Epithelial cell of proximal tubule (primary cell): ENCODE data around the gene DICER1. TPM values are rescaled to one million over a fixed set of nuclear protein-coding genes. Genes with fewer than 3 reads are reported as not detected.

Experiments used
- DNase-seq: peaks from one replicate; pipeline ENCODE4 v3.0.0-alpha.2; 2011; ENCODE audit warnings: low read depth
- H3K4me3 ChIP-seq: 2 replicates; pipeline ENCODE4 v1.5.1; 2011; ENCODE audit warnings: low read depth, mild to moderate bottlenecking, low read length
- total RNA-seq: library from RNA; depleted of rRNA; stranded (reverse); fragments of >200 nt; gene quantifications from 2 replicates; pipeline ENCODE4 v1.2.3, GENCODE V29; 2015
- TF ChIP-seq, protein P1 (sequence below): conservative IDR thresholded peaks from 2 replicates; pipeline ENCODE4 v1.5.1; 2012; ENCODE audit warnings: low read depth, mild to moderate bottlenecking, low read length

DICER1 gene
- total RNA-seq, 1 donor from 2014 or later: 27.4 TPM

DNA sequence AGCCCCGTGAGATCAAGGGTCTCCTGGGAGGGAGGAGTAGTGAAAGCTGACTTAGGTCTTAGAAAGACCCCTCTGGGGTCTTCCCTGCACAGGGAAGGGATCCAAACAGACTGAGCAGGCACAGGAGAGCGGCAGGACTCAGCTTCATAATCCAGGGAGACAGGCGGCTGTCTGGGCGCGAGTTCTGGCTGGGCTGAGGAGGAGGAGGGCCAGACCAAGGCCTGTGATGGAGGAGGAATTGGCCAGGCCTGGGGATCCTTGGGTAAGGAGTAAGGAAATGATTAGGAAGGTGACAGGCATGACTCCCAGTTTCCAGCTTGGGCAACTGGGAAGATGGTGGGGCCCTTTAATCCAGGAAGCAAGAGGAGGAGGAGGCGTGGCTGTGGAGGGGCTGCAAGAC, 93.1 kb downstream of the DICER1 start:
- TF ChIP-seq, protein P1, sequence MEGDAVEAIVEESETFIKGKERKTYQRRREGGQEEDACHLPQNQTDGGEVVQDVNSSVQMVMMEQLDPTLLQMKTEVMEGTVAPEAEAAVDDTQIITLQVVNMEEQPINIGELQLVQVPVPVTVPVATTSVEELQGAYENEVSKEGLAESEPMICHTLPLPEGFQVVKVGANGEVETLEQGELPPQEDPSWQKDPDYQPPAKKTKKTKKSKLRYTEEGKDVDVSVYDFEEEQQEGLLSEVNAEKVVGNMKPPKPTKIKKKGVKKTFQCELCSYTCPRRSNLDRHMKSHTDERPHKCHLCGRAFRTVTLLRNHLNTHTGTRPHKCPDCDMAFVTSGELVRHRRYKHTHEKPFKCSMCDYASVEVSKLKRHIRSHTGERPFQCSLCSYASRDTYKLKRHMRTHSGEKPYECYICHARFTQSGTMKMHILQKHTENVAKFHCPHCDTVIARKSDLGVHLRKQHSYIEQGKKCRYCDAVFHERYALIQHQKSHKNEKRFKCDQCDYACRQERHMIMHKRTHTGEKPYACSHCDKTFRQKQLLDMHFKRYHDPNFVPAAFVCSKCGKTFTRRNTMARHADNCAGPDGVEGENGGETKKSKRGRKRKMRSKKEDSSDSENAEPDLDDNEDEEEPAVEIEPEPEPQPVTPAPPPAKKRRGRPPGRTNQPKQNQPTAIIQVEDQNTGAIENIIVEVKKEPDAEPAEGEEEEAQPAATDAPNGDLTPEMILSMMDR: no peak
- H3K4me3 ChIP-seq: no peak overlapping the region

DNA sequence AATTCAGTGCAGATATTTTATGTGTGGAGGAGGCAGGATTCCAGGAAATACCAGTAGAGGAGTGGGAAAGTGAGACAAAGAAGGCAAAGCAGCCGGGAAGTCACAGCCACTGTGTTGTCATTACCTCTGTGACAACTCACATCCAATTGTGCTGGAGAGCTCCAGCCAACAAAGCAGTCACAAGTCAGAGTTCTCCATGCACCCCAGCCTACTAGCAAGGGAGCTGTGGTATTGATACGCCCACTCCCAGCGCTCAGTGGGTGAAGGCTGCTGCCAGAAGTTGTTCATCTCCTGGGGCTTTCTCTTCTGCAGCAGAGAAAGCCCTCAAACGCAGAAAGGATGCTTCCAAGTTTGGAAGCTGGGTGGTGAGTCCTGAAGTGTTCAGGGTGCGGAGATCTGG, 93.9 kb downstream of the DICER1 start:
- H3K4me3 ChIP-seq: no peak overlapping the region
- TF ChIP-seq, protein P1: no peak
- DNase-seq: no peak

More for the DNA sequence above, 93.1 kb downstream of the DICER1 start:
- DNase-seq: no peak

DNA sequence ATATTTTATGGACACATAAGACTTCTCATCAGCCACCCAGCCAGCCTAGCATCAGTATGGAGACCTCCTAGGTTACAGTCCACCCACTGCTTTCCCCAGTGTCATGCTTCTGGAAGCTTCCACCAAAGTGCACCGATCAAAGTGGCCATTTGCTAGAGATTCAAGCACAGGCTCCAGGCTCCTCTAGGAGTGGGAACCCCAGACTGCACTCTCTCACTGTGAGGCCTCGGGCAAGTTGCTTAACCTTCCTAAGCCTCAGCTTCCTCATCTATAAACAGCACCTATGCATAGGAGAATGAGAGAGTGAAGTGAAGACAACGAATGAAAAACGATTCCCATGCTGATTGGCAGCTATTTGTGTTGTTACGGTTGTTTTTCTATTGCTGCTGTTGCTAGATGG, 94.4 kb downstream of the DICER1 start:
- TF ChIP-seq, protein P1: no peak
- H3K4me3 ChIP-seq: no peak overlapping the region
- DNase-seq: no peak

DNA sequence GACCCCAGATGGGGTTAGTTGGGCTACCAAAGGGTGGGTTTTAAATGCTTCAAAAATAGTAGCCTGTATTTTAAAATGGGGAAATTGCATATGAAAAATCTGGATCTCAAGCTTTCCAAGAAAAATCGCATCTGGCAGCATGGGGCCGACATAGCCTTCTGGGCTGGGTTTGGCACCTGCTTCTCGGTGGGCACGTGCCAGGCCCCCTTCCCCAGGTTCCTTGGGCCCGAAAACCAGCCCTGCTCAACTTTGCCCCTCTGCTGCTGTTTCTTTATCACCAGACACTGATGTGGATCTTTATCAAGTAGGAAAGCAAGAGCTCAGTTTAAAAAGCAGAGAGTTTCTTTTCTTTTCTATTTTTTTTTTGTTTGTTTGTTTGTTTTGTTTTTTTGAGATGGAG, 95.1 kb downstream of the DICER1 start:
- DNase-seq: no peak
- TF ChIP-seq, protein P1: no peak
- H3K4me3 ChIP-seq: no peak overlapping the region

DNA sequence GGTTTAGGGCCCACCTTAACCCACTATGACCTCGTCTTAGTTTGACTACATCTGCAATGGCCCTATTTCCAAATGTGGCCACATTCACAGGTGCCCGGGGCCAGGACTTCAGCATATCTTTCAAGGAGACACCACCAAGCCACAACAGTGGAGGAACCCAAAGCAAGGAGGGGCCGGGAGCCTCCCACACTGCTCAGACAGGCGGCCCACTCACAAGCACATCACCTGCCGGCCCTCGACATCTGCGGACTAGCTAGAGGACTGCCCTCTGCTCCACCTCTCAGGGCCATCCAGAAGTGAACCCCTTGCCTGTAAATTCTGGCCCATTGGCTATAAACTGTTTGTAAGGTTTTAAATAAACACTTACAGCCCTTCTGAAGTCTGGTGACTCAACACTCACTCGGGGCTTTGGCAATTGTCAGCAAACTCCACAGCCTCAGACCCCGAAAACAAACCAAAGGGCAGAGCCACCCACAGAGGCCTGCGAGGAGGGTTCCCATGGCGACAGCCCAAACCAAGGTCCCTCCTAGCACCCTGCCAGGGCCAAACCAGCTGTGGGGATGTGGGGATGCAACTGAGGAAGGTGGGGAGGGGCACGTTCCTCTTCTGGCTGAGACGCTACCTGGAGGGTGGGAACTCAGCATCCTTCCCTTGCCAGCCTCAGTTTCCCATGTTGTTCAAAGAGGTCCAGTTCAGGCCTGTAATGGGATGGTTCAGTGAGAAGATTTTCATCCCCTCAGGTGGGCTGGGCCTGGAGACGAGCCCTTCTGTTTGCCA, 95.8 kb downstream of the DICER1 start:
- no peak overlapping the region for H3K4me3 ChIP-seq
- DNase-seq: no peak
- TF ChIP-seq, protein P1: no peak

DNA sequence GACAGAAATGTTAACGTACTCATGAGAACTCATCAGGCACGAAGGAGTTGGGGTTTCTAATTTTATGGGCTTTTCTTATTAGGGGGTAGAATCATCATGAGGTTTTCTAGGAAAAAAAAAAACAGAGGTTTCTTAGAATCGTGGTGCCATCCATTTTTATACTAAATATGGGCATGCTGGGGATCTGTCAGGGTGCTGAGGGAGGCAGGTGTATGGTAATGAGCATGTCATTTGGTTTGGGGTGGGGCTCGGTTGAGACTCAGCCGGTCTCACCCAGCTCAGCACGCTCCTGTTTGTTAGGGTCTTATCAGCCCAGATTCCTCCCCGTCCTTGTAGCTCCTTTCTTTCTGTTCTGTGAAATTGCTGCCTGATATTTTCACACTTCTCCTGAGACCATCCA, 98.2 kb downstream of the DICER1 start:
- H3K4me3 ChIP-seq: no peak overlapping the region
- TF ChIP-seq, protein P1: no peak
- no peak for DNase-seq

DNA sequence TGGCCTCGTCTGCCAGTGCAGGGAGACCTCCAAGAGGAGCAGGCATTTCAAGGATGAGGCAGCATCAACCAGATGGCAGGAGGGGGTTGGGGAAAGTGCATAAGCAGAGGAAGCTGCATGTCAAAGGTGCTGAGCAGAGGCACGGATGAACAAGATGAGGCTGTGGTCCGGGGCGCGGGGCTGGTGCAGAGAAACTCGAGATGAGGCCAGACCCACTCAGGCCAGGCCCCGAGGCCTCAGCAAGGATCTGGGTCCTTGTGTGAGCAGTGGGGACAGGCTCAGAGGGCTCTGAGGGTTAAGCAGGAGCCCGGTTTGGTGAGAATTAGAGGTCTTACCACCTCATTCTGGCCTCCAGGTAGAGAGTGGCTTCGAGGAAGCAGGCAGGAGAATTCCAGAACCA, 98.8 kb downstream of the DICER1 start:
- TF ChIP-seq, protein P1: no peak
- no peak overlapping the region for H3K4me3 ChIP-seq
- DNase-seq: no peak
